IMR-90 (cell line): ENCODE data around the gene SMYD2. TPM values are rescaled to one million over a fixed set of nuclear protein-coding genes. Genes with fewer than 3 reads are reported as not detected.

ENCODE experiments used
- ATAC-seq: fragments of 200-7000 bp; cut with Tn5 transposase; 2 replicates; pipeline ENCODE4 v1.9.1; 2020; ENCODE audit warnings: low read depth, mild to moderate bottlenecking, moderate library complexity
- BruUV-seq: library from RNA; stranded (reverse); fragments of 400-500 nt; replicated peaks from 2 replicates; lab custom pipeline; 2021; lab: Mats Ljungman, UMichigan
- CTCF ChIA-PET: fragments of 300-600 bp; formaldehyde crosslinking; extraction: SDS; loops from one replicate; lab custom pipeline; 2021; ENCODE audit warnings: antibody characterized with exemption; lab: Yijun Ruan, JAX
- POLR2A ChIA-PET: fragments of 300-600 bp; sonication (Branson Sonifier 250); formaldehyde crosslinking; loops from one replicate; lab custom pipeline; 2022; ENCODE audit warnings: antibody characterized with exemption; ENCODE audit not compliant: unreplicated experiment; lab: Charles Lee
- DNase-seq: peaks from one replicate; pipeline ENCODE4 v3.0.0; 2013
- H2AFZ ChIP-seq: replicated peaks from 2 replicates; pipeline ENCODE3; 2013; ENCODE audit warnings: low read length, mild to moderate bottlenecking; ENCODE audit not compliant: poor library complexity
- H2AK5ac ChIP-seq: 2 replicates; pipeline ENCODE4 v1.6.1; 2013; ENCODE audit warnings: low read depth, low read length, inconsistent platforms
- H2AK9ac ChIP-seq: replicated peaks from 2 replicates; pipeline ENCODE3; 2013; ENCODE audit warnings: mild to moderate bottlenecking, low read depth, low read length, moderate library complexity; ENCODE audit not compliant: poor library complexity
- H2BK120ac ChIP-seq: 2 replicates; pipeline ENCODE4 v1.6.1; 2013; ENCODE audit warnings: low read depth, low read length, inconsistent platforms
- H2BK15ac ChIP-seq: 3 replicates; pipeline ENCODE4 v1.6.1; 2013; ENCODE audit warnings: low read depth, low read length, inconsistent platforms
- H2BK20ac ChIP-seq: 2 replicates; pipeline ENCODE4 v1.6.1; 2013; ENCODE audit warnings: low read depth, mild to moderate bottlenecking, inconsistent platforms, low read length, moderate library complexity
- H2BK5ac ChIP-seq: 2 replicates; pipeline ENCODE4 v1.6.1; 2013; ENCODE audit warnings: mild to moderate bottlenecking, low read depth, low read length, inconsistent platforms; ENCODE audit not compliant: poor library complexity, severe bottlenecking
- H3K14ac ChIP-seq: replicated peaks from 2 replicates; pipeline ENCODE4 v1.6.1; 2013; ENCODE audit warnings: low read depth, low read length, inconsistent platforms
- H3K18ac ChIP-seq: 2 replicates; pipeline ENCODE4 v1.6.1; 2013; ENCODE audit warnings: low read depth, low read length, control low read depth
- H3K23ac ChIP-seq: 2 replicates; pipeline ENCODE4 v1.6.1; 2013; ENCODE audit warnings: low read depth, low read length, inconsistent platforms
- H3K27ac ChIP-seq: 2 replicates; pipeline ENCODE4 v1.5.1; 2013; ENCODE audit warnings: mild to moderate bottlenecking, control low read depth, low read length; ENCODE audit not compliant: insufficient read depth
- H3K27me3 ChIP-seq: 2 replicates; pipeline ENCODE4 v1.6.1; 2013; ENCODE audit warnings: low read length; ENCODE audit not compliant: control insufficient read depth, insufficient read depth
- H3K36me3 ChIP-seq: 2 replicates; pipeline ENCODE4 v1.6.1; 2013; ENCODE audit warnings: low read length, mixed read lengths; ENCODE audit not compliant: control insufficient read depth, insufficient read depth
- H3K4ac ChIP-seq: 2 replicates; pipeline ENCODE4 v1.6.1; 2013; ENCODE audit warnings: low read depth, low read length, inconsistent platforms
- H3K4me1 ChIP-seq: 2 replicates; pipeline ENCODE4 v1.6.1; 2013; ENCODE audit warnings: low read length, mixed read lengths; ENCODE audit not compliant: control insufficient read depth, insufficient read depth
- H3K4me2 ChIP-seq: 2 replicates; pipeline ENCODE4 v1.6.1; 2013; ENCODE audit warnings: low read depth, mild to moderate bottlenecking, control low read depth, low read length, moderate library complexity
- H3K4me3 ChIP-seq: 2 replicates; pipeline ENCODE4 v1.5.1; 2013; ENCODE audit warnings: low read depth, mild to moderate bottlenecking, control low read depth, low read length, moderate library complexity; ENCODE audit not compliant: insufficient read depth
- H3K56ac ChIP-seq: 2 replicates; pipeline ENCODE4 v1.6.1; 2013; ENCODE audit warnings: low read length, inconsistent platforms; ENCODE audit not compliant: insufficient read depth; ENCODE audit errors: extremely low read depth
- H3K79me1 ChIP-seq, 2 experiments: 2 replicates each; pipeline ENCODE4 v1.6.1; 2013; ENCODE audit warnings: low read length in 2 of 2, inconsistent platforms in 1 of 2, low read depth in 1 of 2
- H3K9ac ChIP-seq: 2 replicates; pipeline ENCODE4 v1.6.1; 2013; ENCODE audit warnings: low read depth, low read length, control low read depth
- H3K9me1 ChIP-seq: 2 replicates; pipeline ENCODE4 v1.6.1; 2013; ENCODE audit warnings: low read length, inconsistent platforms; ENCODE audit not compliant: insufficient read depth
- H3K9me3 ChIP-seq: 2 replicates; pipeline ENCODE4 v1.6.1; 2013; ENCODE audit warnings: low read length; ENCODE audit not compliant: control insufficient read depth, insufficient read depth
- H4K20me1 ChIP-seq: 2 replicates; pipeline ENCODE4 v1.6.1; 2013; ENCODE audit warnings: low read length, inconsistent platforms; ENCODE audit not compliant: insufficient read depth
- H4K5ac ChIP-seq: 2 replicates; pipeline ENCODE4 v1.6.1; 2013; ENCODE audit warnings: mild to moderate bottlenecking, low read depth, low read length, control low read depth
- H4K8ac ChIP-seq, 2 experiments: 2 replicates each; pipeline ENCODE4 v1.6.1; 2013; ENCODE audit warnings: low read depth in 2 of 2, low read length in 2 of 2, control low read depth in 1 of 2, inconsistent platforms in 1 of 2
- H4K91ac ChIP-seq: 2 replicates; pipeline ENCODE4 v1.6.1; 2013; ENCODE audit warnings: low read depth, low read length, inconsistent platforms; ENCODE audit not compliant: insufficient read depth
- CEBPB ChIP-seq: IDR thresholded peaks from 2 replicates; pipeline ENCODE4 v1.6.1; 2012; ENCODE audit warnings: low read depth, low read length, improper control_type of control experiment
- CHD1 ChIP-seq: IDR thresholded peaks from 2 replicates; pipeline ENCODE4 v1.6.1; 2012; ENCODE audit warnings: low read depth, low read length, improper control_type of control experiment
- ELK1 ChIP-seq: fragments of 150-350 bp; IDR thresholded peaks from 2 replicates; pipeline ENCODE4 v1.6.1; 2016; ENCODE audit warnings: low read depth, mild to moderate bottlenecking, low read length, moderate library complexity, borderline replicate concordance
- MAFK ChIP-seq: IDR thresholded peaks from 2 replicates; pipeline ENCODE4 v1.6.1; 2012; ENCODE audit warnings: low read depth, low read length, improper control_type of control experiment
- MXI1 ChIP-seq: IDR thresholded peaks from 2 replicates; pipeline ENCODE4 v1.6.1; 2012; ENCODE audit warnings: low read depth, mild to moderate bottlenecking, low read length, moderate library complexity, borderline replicate concordance
- RAD21 ChIP-seq: IDR thresholded peaks from 2 replicates; pipeline ENCODE4 v1.6.1; 2012; ENCODE audit warnings: low read length, improper control_type of control experiment
- RCOR1 ChIP-seq: IDR thresholded peaks from 2 replicates; pipeline ENCODE4 v1.6.1; 2012; ENCODE audit warnings: mild to moderate bottlenecking, low read length, improper control_type of control experiment; ENCODE audit not compliant: insufficient replicate concordance
- RFX5 ChIP-seq: IDR thresholded peaks from 2 replicates; pipeline ENCODE4 v1.8.0; 2012; ENCODE audit warnings: low read depth, mild to moderate bottlenecking, low read length, moderate library complexity
- WGBS, 2 experiments: methylation state at CpG; one replicate each; pipeline versions ENCODE4 v1.1.5 to v1.1.7; 2013; ENCODE audit warnings: missing lambda C conversion rate in 2 of 2; ENCODE audit not compliant: insufficient read length in 1 of 2; ENCODE audit errors: extremely low coverage in 2 of 2; 5-methylcytosine and 5-hydroxymethylcytosine counted together
- dilution Hi-C: fragments of 300-500 bp; cut with HindIII; formaldehyde crosslinking; loops from one replicate; pipeline ENCODE4 v1.14.3; 2018; ENCODE audit warnings: low sequenced_read_pairs; ENCODE audit not compliant: unreplicated experiment
- in situ Hi-C: fragments of 300-500 bp; cut with MboI; formaldehyde crosslinking; loops from 3 replicates; pipeline ENCODE4 v1.14.3; 2019; ENCODE audit warnings: low sequenced_read_pairs, inconsistent platforms, mixed read lengths
- intact Hi-C: fragments of 100-400 bp; cut with micrococcal nuclease; formaldehyde crosslinking; loops from 2 replicates; pipeline ENCODE4 v1.10.0; 2022
- polyA plus RNA-seq, 3 experiments: library from polyadenylated mRNA; depleted of rRNA; stranded (reverse); fragments of >200 nt; gene quantifications; 2 replicates each; pipeline ENCODE4 v1.2.3, GENCODE V29; 2012; ENCODE audit warnings: low replicate concordance in 1 of 3
- total RNA-seq: library from RNA; depleted of rRNA; stranded (reverse); fragments of >200 nt; gene quantifications from 2 replicates; pipeline ENCODE4 v1.2.3, GENCODE V29; 2012

Gene SMYD2
- total and polyA plus RNA-seq, 2 of the 4 experiments (the other 2 are of a cell fraction), result 32.7 to 61.7 TPM

- in situ Hi-C loops (loop anchor here (5.0 kb wide), 1 partner anchor 51 kb away; no protein-coding TSS in a partner anchor), intact Hi-C loops (no loop called here), dilution Hi-C loops (no loop called here)
- Histone ChIP-seq H3K9ac (no peak overlapping the region), H4K20me1 (no peaks in the 10 kb centered on the region), H2AFZ (no peak overlapping the region), H3K36me3 (no peaks in the 10 kb centered on the region), H3K9me1 (no peaks in the 10 kb centered on the region), H2BK5ac (no peak overlapping the region), H3K56ac (no peak overlapping the region), H3K4me2 (no peak overlapping the region), H4K91ac (no peak overlapping the region), H3K23ac (no peak overlapping the region), H2AK5ac (no peak overlapping the region), H3K79me1 (no peaks in the 10 kb centered on the region), H4K5ac (no peak overlapping the region), H3K4ac (no peak overlapping the region), H4K8ac (no peak overlapping the region), H3K4me3 (no peak overlapping the region), H2BK15ac (no peak overlapping the region), H2AK9ac (no peak overlapping the region), H3K27me3 (peaks cover 10% of the 10 kb centered on the region), H3K9me3 (no peaks in the 10 kb centered on the region), H3K27ac (no peak overlapping the region), H3K18ac (no peak overlapping the region), H2BK20ac (no peak overlapping the region), H2BK120ac (no peak overlapping the region), H3K14ac (no peak overlapping the region), H3K4me1 (no peaks in the 10 kb centered on the region)
- BruUV-seq, result no TSS peak
- POLR2A ChIA-PET, result no interaction called here
- no CpG with 5 or more reads among the region's 3 CpGs for WGBS, 2 experiments
- TF ChIP-seq MAFK (no peak), RFX5 (no peak), RCOR1 (no peak), CHD1 (no peak), CEBPB (peak; percentile 65), ELK1 (no peak), RAD21 (no peak), MXI1 (no peak)
- CTCF ChIA-PET, result interaction anchor here (1.0 to 3.1 kb wide), 6 partner anchors 10 to 62 kb away, joined by 3 to 17 read pairs (median 4); no protein-coding TSS in a partner anchor
- ATAC-seq (no peak), DNase-seq (no peak)
Measured at GRCh38 chr1:214271174-214271858, 9.6 kb upstream of the SMYD2 start.
